Stimulated activated memory B cell treated with anti-CD40 and anti-IgM and Interleukin-4, amounts not matched to agents 10 μg/mL and 1 μg/mL and 100 μg/mL, for 72 hours (primary cell): ENCODE data around the gene TRAPPC11.

ENCODE experiments used
- ATAC-seq: fragments of 150-1000 bp; cut with Tn5 transposase; 2 replicates; pipeline ENCODE4 v1.10.0; 2021
- H3K27ac Mint-ChIP-seq: one replicate; pipeline ENCODE4 v1.8.0; 2022; ENCODE audit warnings: mild to moderate bottlenecking, mixed read lengths
- H3K27me3 Mint-ChIP-seq: one replicate; pipeline ENCODE4 v1.8.0; 2022; ENCODE audit warnings: mixed read lengths
- H3K36me3 Mint-ChIP-seq: one replicate; pipeline ENCODE4 v1.8.0; 2022; ENCODE audit warnings: mixed read lengths
- H3K4me1 Mint-ChIP-seq: one replicate; pipeline ENCODE4 v1.8.0; 2022; ENCODE audit warnings: mixed read lengths
- H3K4me3 Mint-ChIP-seq: one replicate; pipeline ENCODE4 v1.8.0; 2022; ENCODE audit warnings: mild to moderate bottlenecking, moderate library complexity, mixed read lengths
- H3K9me3 Mint-ChIP-seq: one replicate; pipeline ENCODE4 v1.8.0; 2022; ENCODE audit warnings: mixed read lengths

Gene TRAPPC11

GRCh38 chr4:183751106-183751505 lies 92.0 kb downstream of the TRAPPC11 start:
- H3K4me3 Mint-ChIP-seq, result no peak overlapping the region
- ATAC-seq, result no peak
- no peaks in the 10 kb centered on the region for H3K36me3 Mint-ChIP-seq
- H3K4me1 Mint-ChIP-seq, result no peaks in the 10 kb centered on the region
- peaks cover 30% of the 10 kb centered on the region for H3K27me3 Mint-ChIP-seq
- no peak overlapping the region for H3K27ac Mint-ChIP-seq
- peaks cover 5% of the 10 kb centered on the region for H3K9me3 Mint-ChIP-seq

GRCh38 chr4:183755596-183755995 lies 96.5 kb downstream of the TRAPPC11 start:
- Mint-ChIP-seq H3K4me1 (no peaks in the 10 kb centered on the region), H3K27me3 (peaks cover 31% of the 10 kb centered on the region), H3K9me3 (peaks cover 5% of the 10 kb centered on the region), H3K27ac (no peak overlapping the region), H3K4me3 (no peak overlapping the region), H3K36me3 (no peaks in the 10 kb centered on the region)
- no peak for ATAC-seq

GRCh38 chr4:183757060-183757459 lies 98.0 kb downstream of the TRAPPC11 start:
- H3K4me3 Mint-ChIP-seq, result no peak overlapping the region
- H3K4me1 Mint-ChIP-seq, result no peaks in the 10 kb centered on the region
- no peak for ATAC-seq
- H3K27me3 Mint-ChIP-seq, result peaks cover 21% of the 10 kb centered on the region
- no peaks in the 10 kb centered on the region for H3K9me3 Mint-ChIP-seq
- H3K27ac Mint-ChIP-seq, result no peak overlapping the region
- H3K36me3 Mint-ChIP-seq, result no peaks in the 10 kb centered on the region

- H3K4me3 Mint-ChIP-seq, result no peak overlapping the region
- H3K4me1 Mint-ChIP-seq, result no peaks in the 10 kb centered on the region
Measured at GRCh38 chr4:183758061-183758757, 99.1 kb downstream of the TRAPPC11 start.

GRCh38 chr4:183758758-183759447 lies 99.8 kb downstream of the TRAPPC11 start:
- Mint-ChIP-seq H3K4me1 (no peaks in the 10 kb centered on the region), H3K9me3 (no peaks in the 10 kb centered on the region), H3K36me3 (no peaks in the 10 kb centered on the region), H3K27ac (no peak overlapping the region), H3K4me3 (no peak overlapping the region), H3K27me3 (peaks cover 21% of the 10 kb centered on the region)
- no peak for ATAC-seq

More at GRCh38 chr4:183758061-183758757, 99.1 kb downstream of the TRAPPC11 start:
- Mint-ChIP-seq H3K27ac (no peak overlapping the region), H3K27me3 (peaks cover 21% of the 10 kb centered on the region), H3K36me3 (no peaks in the 10 kb centered on the region), H3K9me3 (no peaks in the 10 kb centered on the region)
- ATAC-seq, result no peak

- no peak for ATAC-seq
- H3K4me1 Mint-ChIP-seq, result no peaks in the 10 kb centered on the region
- H3K4me3 Mint-ChIP-seq, result no peak overlapping the region
- H3K36me3 Mint-ChIP-seq, result no peaks in the 10 kb centered on the region
- H3K27ac Mint-ChIP-seq, result no peak overlapping the region
- peaks cover 21% of the 10 kb centered on the region for H3K27me3 Mint-ChIP-seq
- no peaks in the 10 kb centered on the region for H3K9me3 Mint-ChIP-seq
Measured at GRCh38 chr4:183760326-183760725, 101.2 kb downstream of the TRAPPC11 start.
